Retina (tissue), 1 donor: ENCODE results near the gene PRR35.
A peak's percentile ranks its signal among the peaks of the same experiment; 100 is the strongest.

Source experiments
- DNase-seq: peaks from one replicate; pipeline ENCODE4 v3.0.0-alpha.2; 2016

Gene PRR35

GRCh38 chr16:560204-560700, at the start of gene PRR35:
TSS of gene PRR35 (plus strand) at chr16:560394. CDS start at chr16:563295, 2,901 bp downstream.
- no peak for DNase-seq

GRCh38 chr16:512802-513201, 47.4 kb upstream of the PRR35 start:
- no peak for DNase-seq

- no peak for DNase-seq
These were observed 46.2 kb upstream of the PRR35 start for GRCh38 chr16:513950-514349.

DNA sequence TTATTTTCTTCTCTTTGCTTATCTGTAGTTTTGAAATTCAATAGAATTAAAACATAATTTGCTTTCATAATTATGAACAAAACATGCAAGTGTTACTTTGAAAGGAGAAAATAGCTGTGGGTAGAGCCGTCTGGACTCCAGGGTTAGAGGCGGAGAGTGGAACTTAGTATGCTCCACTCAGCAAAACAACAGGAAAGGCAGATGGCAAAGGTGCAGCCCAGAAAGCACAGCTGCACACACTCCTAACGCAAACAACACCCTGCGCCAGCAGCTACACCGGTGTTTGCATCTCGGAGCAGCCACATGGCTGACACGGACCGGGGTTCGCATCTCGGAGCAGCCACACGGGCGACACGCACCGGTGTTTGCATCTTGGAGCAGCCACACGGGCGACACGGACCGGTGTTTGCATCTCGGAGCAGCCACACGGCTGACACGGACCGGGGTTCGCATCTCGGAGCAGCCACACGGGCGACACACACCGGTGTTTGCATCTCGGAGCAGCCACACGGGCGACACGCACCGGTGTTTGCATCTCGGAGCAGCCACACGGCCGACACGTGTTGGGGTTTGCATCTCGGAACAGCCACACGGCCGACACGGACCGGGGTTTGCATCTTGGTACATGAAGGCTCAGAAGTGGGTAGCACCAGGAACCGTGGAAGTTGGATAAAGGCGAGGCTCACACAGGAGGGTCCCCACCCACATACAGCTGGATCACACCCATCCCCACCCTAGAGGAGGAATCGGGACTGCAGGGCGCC, 44.8 kb upstream of the PRR35 start:
- DNase-seq, result no peak

DNA sequence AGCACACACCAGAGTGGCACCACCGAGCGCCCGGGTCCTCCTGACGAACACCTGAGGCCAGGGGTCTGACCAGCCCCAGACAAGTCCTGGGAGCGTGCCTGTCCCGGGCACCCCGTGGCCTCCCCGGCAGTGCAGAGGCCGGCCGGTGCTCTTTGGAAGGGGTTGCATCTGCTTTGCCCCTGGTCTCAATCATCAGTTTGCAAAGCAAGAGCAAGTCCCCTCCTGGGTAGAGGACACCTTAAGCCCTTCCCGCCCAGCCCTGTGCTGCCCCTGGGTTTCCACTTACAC, 44.3 kb upstream of the PRR35 start:
- DNase-seq, result no peak

DNA sequence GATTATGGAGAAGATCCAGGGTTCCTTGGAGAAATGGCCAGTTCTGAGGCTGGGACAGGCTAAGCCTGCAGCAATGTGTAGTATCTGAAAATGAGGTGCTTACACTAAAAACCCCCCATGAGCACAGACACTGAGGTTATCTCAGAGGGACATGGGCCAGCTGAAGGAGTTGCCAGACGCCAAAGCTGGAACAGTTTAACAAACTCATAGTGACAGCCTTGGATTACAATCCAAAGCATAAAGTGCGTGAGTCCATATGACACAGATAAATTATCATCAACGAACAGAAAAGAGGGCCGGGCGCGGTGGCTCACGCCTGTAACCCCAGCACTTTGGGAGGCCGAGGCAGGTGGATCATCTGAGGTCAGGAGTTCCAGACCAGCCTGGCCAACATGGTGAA, 43.9 kb upstream of the PRR35 start:
- DNase-seq, result no peak

- DNase-seq, result no peak
These were observed 41.3 kb upstream of the PRR35 start for GRCh38 chr16:518858-519257.

DNA sequence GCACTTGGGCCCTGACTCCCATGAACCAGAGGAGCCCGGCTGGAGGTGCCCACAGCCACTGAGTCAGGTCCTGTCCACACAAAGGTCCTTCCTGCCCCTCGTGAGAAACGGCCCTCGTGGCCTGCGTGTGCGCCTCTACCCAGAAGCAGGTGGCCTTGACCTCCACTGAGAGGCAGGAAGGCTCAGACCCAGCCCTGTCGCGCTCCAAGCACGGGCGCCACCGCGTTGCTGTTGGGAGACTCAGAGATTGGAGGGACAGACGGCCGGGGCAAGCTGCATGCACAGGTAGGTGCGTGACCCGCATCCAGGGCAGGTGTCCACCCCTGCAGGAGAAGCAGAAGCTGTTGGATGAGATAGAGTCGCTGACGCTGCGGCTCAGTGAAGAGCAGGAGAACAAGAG, 40.8 kb upstream of the PRR35 start:
- no peak for DNase-seq

- no peak for DNase-seq
These were observed 40.1 kb upstream of the PRR35 start for GRCh38 chr16:519841-520687.

GRCh38 chr16:520847-521246, 39.3 kb upstream of the PRR35 start:
- DNase-seq, result no peak

DNA sequence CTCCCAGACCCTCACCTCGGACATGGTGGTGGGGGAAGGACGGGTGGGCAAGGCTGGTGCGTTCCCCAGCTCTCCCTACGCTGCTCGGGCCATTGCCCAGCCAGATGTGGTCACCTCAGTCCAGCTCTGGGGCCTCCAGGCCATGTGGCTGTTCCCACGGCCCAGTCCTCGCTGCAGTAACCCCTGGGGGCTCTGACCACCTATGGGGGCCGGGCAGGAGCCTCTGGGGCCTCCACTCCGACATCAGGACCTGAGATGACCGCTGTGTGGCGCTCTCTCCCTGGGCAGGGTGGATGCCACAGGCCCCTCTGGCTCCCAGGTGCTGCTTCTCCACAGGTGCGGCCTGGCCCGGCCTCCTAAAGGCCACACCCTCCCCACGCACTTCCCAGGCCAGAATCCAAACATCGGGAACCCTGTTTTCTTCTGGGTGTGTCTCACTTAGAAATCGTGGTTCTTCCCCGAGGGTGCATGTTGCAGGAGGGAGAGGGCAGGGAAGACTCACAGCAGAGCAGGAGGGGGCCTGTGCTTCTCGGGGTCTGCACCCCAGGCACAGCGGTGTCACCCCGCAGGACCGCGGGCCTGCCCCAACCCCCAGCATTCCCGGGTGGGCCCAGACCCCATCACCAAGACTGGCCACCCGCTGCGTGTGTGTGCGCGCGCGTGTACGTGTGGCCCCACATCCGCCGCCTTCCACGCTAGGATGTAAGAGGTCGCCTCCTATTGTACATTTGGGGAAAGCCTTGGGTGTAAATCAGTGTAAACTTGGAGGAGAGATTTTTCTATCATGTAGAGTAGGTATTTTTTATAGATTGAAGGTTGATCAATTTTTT, 38.6 kb upstream of the PRR35 start:
- no peak for DNase-seq

DNA sequence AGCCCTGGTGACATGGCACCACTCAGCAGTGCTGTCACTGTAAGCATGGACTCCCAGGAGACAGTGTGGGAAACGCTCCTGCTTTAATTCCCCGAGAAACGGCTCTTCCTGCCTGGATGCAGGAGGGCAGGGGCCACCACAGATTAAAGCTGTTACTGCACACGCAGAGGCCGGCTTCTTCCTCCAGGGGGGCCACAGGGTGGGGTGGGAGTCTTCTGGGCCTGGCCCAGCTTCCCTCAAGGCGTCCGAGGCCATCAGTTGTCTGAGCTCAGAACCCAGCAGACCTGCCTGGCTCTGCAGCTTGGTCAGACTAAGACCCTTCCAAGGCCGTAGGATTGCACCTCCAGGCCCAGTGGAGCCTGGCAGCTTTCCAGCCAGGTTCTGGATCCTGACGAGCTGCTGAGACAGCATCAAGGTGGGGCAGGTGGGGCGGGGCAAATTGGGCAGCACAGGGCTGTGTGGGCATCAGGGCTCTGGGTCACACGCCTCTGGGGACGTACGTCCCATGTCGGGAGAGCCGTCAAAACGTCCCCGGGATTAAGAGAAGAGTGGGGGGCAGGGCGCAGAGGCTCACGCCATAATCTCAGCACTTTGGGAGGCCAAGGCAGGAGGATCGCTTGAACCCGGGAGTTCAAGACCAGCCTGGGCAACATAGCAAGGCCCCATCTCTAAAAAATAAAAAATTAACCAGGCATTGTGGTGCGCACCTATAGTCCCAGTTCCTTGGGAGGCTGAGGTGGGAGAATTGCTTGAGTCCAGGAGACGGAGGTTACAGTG, 37.7 kb upstream of the PRR35 start:
- no peak for DNase-seq

GRCh38 chr16:523097-523741, 37.0 kb upstream of the PRR35 start:
- DNase-seq, result no peak

DNA sequence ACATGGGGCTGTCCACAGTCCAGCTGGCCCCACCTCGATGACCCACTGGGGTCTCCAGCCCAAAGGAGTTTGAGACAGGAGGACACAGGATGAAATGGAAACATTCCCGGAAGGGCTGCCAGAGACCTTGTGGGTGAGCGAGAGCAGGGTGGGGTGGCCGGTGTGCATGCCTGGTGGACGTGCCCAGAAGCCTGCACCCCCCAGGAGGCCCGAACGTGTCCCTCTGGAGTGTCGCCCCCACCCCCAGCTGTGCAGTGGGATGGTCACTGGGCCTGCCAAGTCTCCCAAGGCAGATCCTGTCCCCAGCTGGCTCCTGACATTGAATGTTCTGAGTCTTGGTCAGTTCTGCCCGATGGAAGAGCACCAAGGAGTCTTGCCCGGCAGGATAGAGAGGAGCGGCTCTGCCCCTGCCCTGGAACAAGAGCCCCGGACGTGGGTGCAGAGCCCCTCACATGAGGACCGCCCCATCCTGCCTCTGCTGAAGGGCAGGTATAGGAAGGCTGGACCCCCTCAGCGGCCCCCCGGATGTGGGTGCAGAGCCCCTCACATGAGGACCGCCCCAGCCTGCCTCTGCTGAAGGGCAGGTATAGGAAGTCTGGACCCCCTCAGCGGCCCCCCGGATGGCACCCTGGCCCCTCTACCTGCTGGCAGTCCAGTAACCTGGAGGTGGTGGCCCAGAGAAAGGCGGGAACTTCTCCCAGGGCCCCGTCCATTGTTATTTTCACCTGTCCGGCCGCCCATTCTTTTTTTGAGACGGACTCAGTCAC, 35.7 kb upstream of the PRR35 start:
- DNase-seq, result no peak

DNA sequence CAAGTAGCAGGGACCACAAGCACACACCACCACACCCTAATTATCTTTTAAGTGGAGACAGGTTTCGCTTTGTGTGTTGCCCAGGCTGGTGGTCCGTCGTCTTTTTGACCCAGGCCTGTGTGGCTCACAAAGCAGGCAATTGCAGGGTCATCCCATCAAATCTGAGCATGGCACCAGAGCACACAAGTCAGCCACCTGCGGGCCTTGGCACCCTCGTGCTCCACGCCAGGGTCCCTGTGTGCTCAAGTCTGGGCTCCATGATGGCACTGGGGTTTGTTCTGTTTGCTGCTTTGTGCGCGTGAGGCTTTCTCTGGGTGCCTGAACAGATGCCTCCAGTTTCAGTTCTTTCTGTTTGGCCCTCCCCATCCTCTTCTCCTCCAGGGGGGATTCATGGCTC, 35.1 kb upstream of the PRR35 start:
- no peak for DNase-seq

- DNase-seq, result peak; percentile 42
These were observed 34.5 kb upstream of the PRR35 start for GRCh38 chr16:525520-526180.

DNA sequence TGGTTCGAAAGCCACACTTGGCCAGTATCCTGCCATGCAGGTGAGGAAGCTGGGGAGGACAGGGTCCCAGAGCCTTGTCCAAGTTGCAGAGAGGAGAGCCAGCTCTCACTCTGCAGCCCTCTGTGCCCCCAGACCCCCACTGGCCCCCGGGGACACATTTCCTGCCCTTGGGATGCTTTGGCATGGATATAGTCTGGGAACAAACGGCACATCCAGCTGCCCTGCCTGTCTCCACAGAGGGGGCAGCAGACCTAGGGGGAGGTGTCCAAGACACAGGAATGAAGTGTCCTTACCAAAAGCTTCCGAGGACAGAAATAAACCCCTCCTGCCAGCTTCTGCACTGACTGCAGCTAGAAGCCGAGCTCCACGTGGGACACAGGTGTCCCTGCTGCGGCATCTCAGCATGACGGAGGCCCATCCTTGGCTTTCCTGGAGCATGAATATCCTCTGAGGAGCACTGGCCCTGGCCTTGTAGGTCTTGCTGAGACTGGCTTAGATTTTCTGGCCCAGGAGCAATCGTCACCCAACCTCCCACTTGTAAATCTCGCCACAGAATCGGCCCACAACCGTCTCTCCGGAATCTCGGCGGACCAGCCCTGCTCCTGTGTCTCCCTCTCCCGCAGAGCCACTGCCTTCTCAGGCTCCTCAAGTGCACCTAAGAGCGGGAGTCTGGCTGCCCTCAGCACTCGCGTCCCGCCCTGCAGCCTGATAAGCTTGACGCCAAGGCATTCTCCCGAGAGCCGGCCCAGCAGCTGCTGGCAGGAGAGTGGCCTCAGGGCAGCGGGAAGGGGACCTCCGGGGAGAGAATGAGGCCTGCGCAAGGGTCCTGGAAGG, 33.8 kb upstream of the PRR35 start:
- DNase-seq, result no peak

GRCh38 chr16:527015-527903, 32.9 kb upstream of the PRR35 start, which contains the start of gene CAPN15:
TSS of gene CAPN15 (plus strand) at chr16:527712. CDS start at chr16:546839, 19,127 bp downstream.
- DNase-seq, result peak; percentile 99
